HTERT RPE-1 (cell line): Measurements from ENCODE around the gene NOCT.
"Not testable (repeated sequence)": the region's sequence is repeated elsewhere in the genome, so short reads cannot be mapped to it uniquely, and the experiment has no call there.

Experiments used
- in situ Hi-C: fragments of 300-500 bp; cut with MboI; formaldehyde crosslinking; loops from 4 replicates; pipeline ENCODE4 v1.14.3; 2020; ENCODE audit warnings: low sequenced_read_pairs

The NOCT gene

GRCh38 chr4:139042981-139043460 is 27.4 kb downstream of the NOCT start:
- in situ Hi-C loops = no loop called here

- in situ Hi-C loops = no loop called here
Observed at GRCh38 chr4:139044291-139044690, 28.7 kb downstream of the NOCT start.

GRCh38 chr4:139048026-139048425 is 32.4 kb downstream of the NOCT start:
- in situ Hi-C loops = no loop called here

DNA sequence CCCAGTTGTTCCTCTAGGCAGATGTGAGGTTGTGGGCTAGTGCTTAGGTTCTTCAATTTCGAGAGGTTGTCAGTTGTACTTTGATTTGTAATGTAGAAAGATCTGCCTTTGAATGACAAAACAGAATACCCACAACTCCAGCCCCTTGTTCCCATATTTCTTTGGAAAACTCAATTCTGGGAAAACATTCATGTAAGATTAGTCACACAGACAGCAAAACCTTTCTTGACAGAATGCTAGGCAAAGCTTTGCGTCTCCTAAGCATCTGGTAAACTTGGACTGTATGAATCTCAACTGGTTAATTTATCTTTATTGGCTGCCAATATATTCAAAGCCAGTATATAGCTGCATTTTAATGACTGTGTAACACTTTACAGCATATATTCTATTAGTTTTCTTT is 34.9 kb downstream of the NOCT start:
- in situ Hi-C loops = no loop called here

GRCh38 chr4:139053909-139054308 is 38.3 kb downstream of the NOCT start:
- in situ Hi-C loops = no loop called here

- in situ Hi-C loops = no loop called here
Observed at GRCh38 chr4:139054791-139055505, 39.4 kb downstream of the NOCT start.

DNA sequence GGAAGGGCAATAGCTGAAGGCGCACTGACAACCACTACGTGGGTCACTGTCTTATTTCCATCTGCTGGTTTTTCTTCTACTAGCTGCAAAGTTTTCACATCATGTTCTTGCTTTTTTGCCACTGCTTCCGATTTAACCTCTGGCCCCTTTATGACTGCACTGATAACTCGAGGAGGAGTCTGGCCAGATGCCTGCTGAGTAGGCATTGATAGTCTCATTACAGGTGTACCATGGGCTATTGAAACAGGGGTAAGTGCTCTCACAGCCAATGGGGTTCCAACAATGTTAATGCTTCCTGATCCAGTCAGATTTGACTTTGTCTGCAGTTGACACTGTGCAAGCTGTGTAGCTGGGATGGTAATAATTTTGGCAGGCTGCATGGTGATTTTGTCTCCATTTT is 43.4 kb downstream of the NOCT start:
- in situ Hi-C loops = not testable (repeated sequence)

DNA sequence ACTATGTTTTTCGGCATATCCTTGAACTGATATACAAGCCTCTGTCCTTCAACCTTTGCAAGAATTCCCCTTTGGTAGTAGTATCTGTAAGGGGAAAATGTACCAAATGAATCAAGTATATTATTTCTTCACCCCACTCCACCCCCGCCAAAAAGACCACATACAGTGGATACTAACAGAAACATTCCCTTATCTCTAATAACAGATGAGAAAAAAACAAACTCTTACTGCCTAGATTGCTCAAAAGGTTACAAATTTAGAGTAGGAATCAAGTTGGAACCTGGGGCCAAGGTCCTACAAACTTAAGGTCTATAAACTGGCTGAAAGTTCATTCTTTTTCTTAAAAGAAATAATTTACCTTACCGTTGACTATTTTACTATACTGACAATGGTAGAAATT is 45.0 kb downstream of the NOCT start:
- in situ Hi-C loops = no loop called here

GRCh38 chr4:139076016-139076744 is 60.6 kb downstream of the NOCT start:
- in situ Hi-C loops = no loop called here

GRCh38 chr4:139077567-139078355 is 62.2 kb downstream of the NOCT start:
- in situ Hi-C loops = no loop called here

DNA sequence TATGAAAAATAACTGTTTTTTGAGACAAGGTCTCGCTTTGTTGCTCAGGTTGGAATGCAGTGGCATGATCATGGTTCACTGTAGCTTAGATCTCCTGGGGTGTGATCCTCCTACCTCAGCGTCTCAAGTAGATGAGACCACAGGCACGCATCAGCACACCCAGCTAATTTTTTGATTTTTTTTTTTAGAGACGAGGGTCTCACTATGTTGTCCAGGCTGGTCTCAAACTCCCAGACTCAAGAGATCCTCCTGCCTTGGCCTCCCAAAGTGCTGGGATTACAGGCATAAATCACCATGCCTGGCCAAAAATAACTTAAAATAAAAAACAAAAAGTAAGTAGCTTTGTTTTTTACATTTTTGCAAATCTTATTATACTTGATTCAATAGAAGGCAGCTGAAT is 63.3 kb downstream of the NOCT start:
- in situ Hi-C loops = no loop called here

GRCh38 chr4:139082750-139083606 is 67.4 kb downstream of the NOCT start:
- in situ Hi-C loops = no loop called here

DNA sequence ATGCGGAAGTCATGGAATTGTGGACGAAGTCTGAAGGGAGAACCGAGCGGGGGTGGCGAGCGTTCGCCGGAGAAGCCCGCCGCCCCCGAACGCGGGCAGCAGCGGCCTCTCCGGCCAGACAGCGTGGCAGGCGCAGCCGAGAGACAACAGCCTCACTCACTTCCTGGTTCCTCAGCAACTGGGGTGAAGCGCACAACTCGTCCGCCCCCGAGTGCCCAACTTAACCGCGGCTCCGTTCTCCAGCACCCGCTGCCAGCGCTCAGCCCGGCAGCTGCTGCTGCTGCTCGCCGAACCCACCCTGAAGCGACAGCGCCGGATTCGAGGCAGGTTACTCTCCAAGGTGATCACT is 68.0 kb downstream of the NOCT start:
- in situ Hi-C loops = no loop called here

GRCh38 chr4:139083956-139084803 is 68.6 kb downstream of the NOCT start:
- in situ Hi-C loops = no loop called here

- in situ Hi-C loops = no loop called here
Observed at GRCh38 chr4:139084804-139085093, 69.2 kb downstream of the NOCT start.

DNA sequence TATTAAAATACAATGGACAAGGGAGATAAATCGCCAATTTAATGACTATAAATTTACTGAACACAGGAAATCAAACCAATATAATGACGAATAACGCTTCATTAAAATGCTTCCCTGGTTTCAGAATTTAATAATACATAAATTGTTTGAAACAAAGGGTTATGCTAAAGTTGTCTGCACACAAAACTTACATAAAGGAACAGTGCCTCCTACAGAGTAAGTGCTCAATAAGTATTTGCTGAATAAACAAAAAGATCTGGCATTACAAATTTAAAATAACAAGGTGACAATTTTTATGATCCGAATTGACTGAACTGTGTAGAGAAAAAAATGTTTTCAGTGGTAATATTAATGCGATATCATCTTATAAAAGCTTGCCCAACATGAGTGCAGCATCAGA is 69.6 kb downstream of the NOCT start:
- in situ Hi-C loops = no loop called here

DNA sequence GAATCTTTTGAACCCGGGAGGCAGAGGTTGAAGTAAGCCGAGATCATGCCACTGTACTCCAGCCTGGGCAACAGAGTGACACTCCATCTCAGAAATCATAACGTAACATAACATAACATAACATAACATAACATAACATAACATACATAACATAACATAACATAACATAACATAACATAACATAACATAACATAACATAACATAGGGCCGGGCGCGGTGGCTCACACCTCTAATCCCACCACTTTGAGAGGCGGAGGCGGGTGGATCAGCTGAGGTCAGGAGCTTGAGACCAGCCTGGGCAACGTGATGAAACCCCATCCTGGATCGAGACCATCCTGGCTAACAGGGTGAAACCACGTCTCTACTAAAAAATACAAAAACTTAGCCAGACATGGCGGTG is 76.7 kb downstream of the NOCT start:
- in situ Hi-C loops = no loop called here
